H9 (cell line): ENCODE measurements around the gene MSI1. TPM values are rescaled to one million over a fixed set of nuclear protein-coding genes. Genes with fewer than 3 reads are reported as not detected.

Experiments
- DNase-seq: peaks from one replicate; pipeline ENCODE4 v3.0.0-alpha.2; 2017
- H2AFZ ChIP-seq: one replicate; pipeline ENCODE4 v1.6.1; 2013; ENCODE audit warnings: mild to moderate bottlenecking, low read length, control low read depth, moderate library complexity
- H2AK5ac ChIP-seq: 2 replicates; pipeline ENCODE4 v1.6.1; 2013; ENCODE audit warnings: low read length, control low read depth, mixed read lengths; ENCODE audit not compliant: insufficient read length
- H2BK120ac ChIP-seq: one replicate; pipeline ENCODE4 v1.6.1; 2013; ENCODE audit warnings: low read depth, mild to moderate bottlenecking, low read length, control low read depth, inconsistent platforms; ENCODE audit not compliant: poor library complexity, severe bottlenecking
- H2BK12ac ChIP-seq: 2 replicates; pipeline ENCODE4 v1.6.1; 2013; ENCODE audit warnings: low read length, control low read depth, mixed read lengths, low read depth; ENCODE audit not compliant: insufficient read length
- H2BK15ac ChIP-seq: 2 replicates; pipeline ENCODE4 v1.6.1; 2013; ENCODE audit warnings: low read depth, low read length, control low read depth
- H2BK20ac ChIP-seq: one replicate; pipeline ENCODE4 v1.6.1; 2013; ENCODE audit warnings: low read depth, mild to moderate bottlenecking, low read length, control low read depth, inconsistent platforms; ENCODE audit not compliant: poor library complexity, severe bottlenecking
- H2BK5ac ChIP-seq: 2 replicates; pipeline ENCODE4 v1.6.1; 2013; ENCODE audit warnings: low read length, control low read depth, mixed read lengths; ENCODE audit not compliant: insufficient read length
- H3K14ac ChIP-seq: 2 replicates; pipeline ENCODE4 v1.6.1; 2013; ENCODE audit warnings: low read length, control low read depth; ENCODE audit not compliant: insufficient read depth
- H3K18ac ChIP-seq: 2 replicates; pipeline ENCODE4 v1.6.1; 2013; ENCODE audit warnings: low read depth, mild to moderate bottlenecking, mixed read lengths, low read length, control low read depth; ENCODE audit not compliant: insufficient read length
- H3K23ac ChIP-seq: 2 replicates; pipeline ENCODE4 v1.6.1; 2013; ENCODE audit warnings: low read length, control low read depth, mixed read lengths, low read depth; ENCODE audit not compliant: insufficient read length
- H3K23me2 ChIP-seq: 2 replicates; pipeline ENCODE4 v1.6.1; 2013; ENCODE audit warnings: low read depth, mild to moderate bottlenecking, mixed read lengths, low read length, control low read depth; ENCODE audit not compliant: insufficient read length, poor library complexity, severe bottlenecking
- H3K27ac ChIP-seq: 2 replicates; pipeline ENCODE4 v1.5.1; 2013; ENCODE audit warnings: low read length, control low read depth, mixed read lengths, low read depth; ENCODE audit not compliant: insufficient read length
- H3K27me3 ChIP-seq: 2 replicates; pipeline ENCODE4 v1.6.1; 2013; ENCODE audit warnings: low read length, control low read depth, inconsistent platforms; ENCODE audit not compliant: insufficient read depth
- H3K4ac ChIP-seq: 2 replicates; pipeline ENCODE4 v1.6.1; 2013; ENCODE audit warnings: low read depth, mild to moderate bottlenecking, control low read depth, inconsistent platforms, low read length, moderate library complexity
- H3K4me1 ChIP-seq: 2 replicates; pipeline ENCODE4 v1.6.1; 2013; ENCODE audit warnings: low read length, control low read depth, inconsistent platforms; ENCODE audit not compliant: insufficient read depth
- H3K4me2 ChIP-seq: 2 replicates; pipeline ENCODE4 v1.6.1; 2013; ENCODE audit warnings: low read length, control low read depth, mixed read lengths; ENCODE audit not compliant: insufficient read length, insufficient read depth
- H3K56ac ChIP-seq: 2 replicates; pipeline ENCODE4 v1.6.1; 2013; ENCODE audit warnings: low read depth, mild to moderate bottlenecking, mixed read lengths, low read length, control low read depth; ENCODE audit not compliant: insufficient read length
- H3K79me1 ChIP-seq: 2 replicates; pipeline ENCODE4 v1.6.1; 2013; ENCODE audit warnings: low read depth, mild to moderate bottlenecking, moderate library complexity, low read length, control low read depth, inconsistent platforms; ENCODE audit not compliant: insufficient read depth, poor library complexity, severe bottlenecking
- H3K79me2 ChIP-seq: 2 replicates; pipeline ENCODE4 v1.6.1; 2013; ENCODE audit warnings: low read length, control low read depth, inconsistent platforms; ENCODE audit not compliant: insufficient read depth
- H3K9ac ChIP-seq: 2 replicates; pipeline ENCODE4 v1.6.1; 2013; ENCODE audit warnings: low read length, control low read depth, mixed read lengths; ENCODE audit not compliant: insufficient read length; ENCODE audit errors: extremely low read depth
- H3K9me3 ChIP-seq: one replicate; pipeline ENCODE4 v1.6.1; 2013; ENCODE audit warnings: low read depth, low read length, inconsistent platforms; ENCODE audit not compliant: control insufficient read depth
- H3T11ph ChIP-seq: one replicate; pipeline ENCODE4 v1.6.1; 2013; ENCODE audit warnings: mild to moderate bottlenecking, low read length, control low read depth, inconsistent platforms
- H4K20me1 ChIP-seq: one replicate; pipeline ENCODE4 v1.6.1; 2013; ENCODE audit not compliant: control insufficient read depth, insufficient read length, insufficient read depth
- H4K5ac ChIP-seq: 2 replicates; pipeline ENCODE4 v1.6.1; 2013; ENCODE audit warnings: low read depth, mild to moderate bottlenecking, mixed read lengths, low read length, control low read depth; ENCODE audit not compliant: insufficient read length
- H4K8ac ChIP-seq: replicated peaks from 2 replicates; pipeline ENCODE4 v1.6.1; 2013; ENCODE audit warnings: low read length, control low read depth, mixed read lengths, low read depth; ENCODE audit not compliant: insufficient read length
- H4K91ac ChIP-seq: 2 replicates; pipeline ENCODE4 v1.6.1; 2013; ENCODE audit warnings: low read depth, mild to moderate bottlenecking, moderate library complexity, mixed read lengths, low read length, control low read depth; ENCODE audit not compliant: insufficient read length
- H3K27ac Mint-ChIP-seq, 3 experiments: 2 replicates in 2 of 3; 3 replicates in 1 of 3; pipeline ENCODE4 v1.8.0; 2020 to 2021; ENCODE audit warnings: mixed read lengths in 3 of 3, mild to moderate bottlenecking in 1 of 3, moderate library complexity in 1 of 3
- H3K27me3 Mint-ChIP-seq: 2 replicates; pipeline ENCODE4 v1.8.0; 2021; ENCODE audit warnings: low read depth, mild to moderate bottlenecking, moderate library complexity, mixed read lengths
- H3K36me3 Mint-ChIP-seq, 3 experiments: 2 replicates in 2 of 3; 3 replicates in 1 of 3; pipeline ENCODE4 v1.8.0; 2020 to 2021; ENCODE audit warnings: low read depth in 3 of 3, mixed read lengths in 3 of 3; ENCODE audit not compliant: insufficient read depth in 1 of 3
- H3K4me1 Mint-ChIP-seq, 2 experiments: 2 replicates each; pipeline ENCODE4 v1.8.0; 2020; ENCODE audit warnings: mixed read lengths in 2 of 2
- H3K4me3 Mint-ChIP-seq, 2 experiments: 2 replicates in 1 of 2; 3 replicates in 1 of 2; pipeline ENCODE4 v1.8.0; 2020 to 2021; ENCODE audit warnings: mild to moderate bottlenecking in 2 of 2, mixed read lengths in 2 of 2, moderate library complexity in 1 of 2
- H3K9me3 Mint-ChIP-seq, 2 experiments: 2 replicates in 1 of 2; 3 replicates in 1 of 2; pipeline ENCODE4 v1.8.0; 2020; ENCODE audit warnings: mild to moderate bottlenecking in 2 of 2, mixed read lengths in 2 of 2, moderate library complexity in 1 of 2
- WGBS: extraction: QIAGEN DNeasy Blood & Tissue Kit; methylation state at CpG from one replicate; pipeline ENCODE4 v1.1.7; 2013; ENCODE audit warnings: missing lambda C conversion rate, low lambda C conversion rate, mixed read lengths; ENCODE audit not compliant: insufficient read length; ENCODE audit errors: extremely low coverage; 5-methylcytosine and 5-hydroxymethylcytosine counted together
- total RNA-seq: library from RNA; stranded (reverse); gene quantifications from 2 replicates; pipeline ENCODE4 v1.2.1, GENCODE V29; 2021
- TF ChIP-seq, protein P1 (sequence below): fragments of 200-600 bp; sonication (generic); conservative IDR thresholded peaks from 3 replicates; pipeline ENCODE4 v1.8.0; 2021; ENCODE audit warnings: antibody characterized with exemption, mild to moderate bottlenecking

Gene MSI1
- total RNA-seq, 1 experiment from 2014 or later: 91.5 TPM

DNA sequence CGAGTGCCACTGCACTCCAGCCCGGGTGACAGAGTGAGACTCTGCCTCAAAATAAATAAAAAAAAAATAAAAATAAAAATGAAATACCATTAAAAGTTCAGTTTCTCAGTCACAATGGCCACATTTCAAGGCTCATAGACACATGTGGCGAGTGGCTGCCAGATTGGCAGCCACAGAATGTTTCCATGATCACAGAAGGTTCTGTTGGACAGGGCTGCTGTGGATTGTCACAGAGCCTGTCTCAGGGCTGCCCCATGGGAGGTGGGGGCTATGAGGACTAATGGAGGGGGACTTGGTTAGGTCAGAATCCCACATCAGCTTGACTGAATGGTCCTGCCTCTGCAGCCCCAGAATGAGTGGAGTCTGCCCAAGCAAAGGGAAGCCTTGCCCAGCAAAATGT, 37.6 kb downstream of the MSI1 start:
- H4K20me1 ChIP-seq: no peaks in the 10 kb centered on the region
- H3K56ac ChIP-seq: no peak overlapping the region
- H2BK15ac ChIP-seq: no peak overlapping the region
- H3K4me2 ChIP-seq: no peak overlapping the region
- Mint-ChIP-seq H3K27me3 (peaks cover 10% of the 10 kb centered on the region), H3K4me1 (no peaks in the 10 kb centered on the region), H3K4me3 (no peak overlapping the region; a peak in 1 of 5 replicates), H3K27ac (no peak overlapping the region), H3K36me3 (peaks cover 0 to 6% (median 5%) of the 10 kb centered on the region in 3 experiments; a peak in 4 of 7 replicates), H3K9me3 (peaks cover 7% of the 10 kb centered on the region in 2 experiments)
- H2AK5ac ChIP-seq: no peak overlapping the region
- no peak overlapping the region for H3K18ac ChIP-seq
- no peak overlapping the region for H2BK20ac ChIP-seq
- H4K91ac ChIP-seq: no peak overlapping the region
- no peaks in the 10 kb centered on the region for H3K4me1 ChIP-seq
- no peak overlapping the region for H2AFZ ChIP-seq
- H3K9ac ChIP-seq: no peak overlapping the region
- no peak for DNase-seq
- no peak overlapping the region for H3K27ac ChIP-seq
- no peaks in the 10 kb centered on the region for H3K79me1 ChIP-seq
- no peak overlapping the region for H3T11ph ChIP-seq
- H3K9me3 ChIP-seq: no peaks in the 10 kb centered on the region
- no peaks in the 10 kb centered on the region for H3K23me2 ChIP-seq
- no peak overlapping the region for H3K23ac ChIP-seq
- no peak overlapping the region for H4K8ac ChIP-seq
- no peak overlapping the region for H2BK120ac ChIP-seq
- H3K14ac ChIP-seq: no peak overlapping the region
- no CpG with 5 or more reads among the region's 3 CpGs for WGBS
- no peak overlapping the region for H2BK5ac ChIP-seq
- H3K27me3 ChIP-seq: no peaks in the 10 kb centered on the region
- TF ChIP-seq, protein P1, sequence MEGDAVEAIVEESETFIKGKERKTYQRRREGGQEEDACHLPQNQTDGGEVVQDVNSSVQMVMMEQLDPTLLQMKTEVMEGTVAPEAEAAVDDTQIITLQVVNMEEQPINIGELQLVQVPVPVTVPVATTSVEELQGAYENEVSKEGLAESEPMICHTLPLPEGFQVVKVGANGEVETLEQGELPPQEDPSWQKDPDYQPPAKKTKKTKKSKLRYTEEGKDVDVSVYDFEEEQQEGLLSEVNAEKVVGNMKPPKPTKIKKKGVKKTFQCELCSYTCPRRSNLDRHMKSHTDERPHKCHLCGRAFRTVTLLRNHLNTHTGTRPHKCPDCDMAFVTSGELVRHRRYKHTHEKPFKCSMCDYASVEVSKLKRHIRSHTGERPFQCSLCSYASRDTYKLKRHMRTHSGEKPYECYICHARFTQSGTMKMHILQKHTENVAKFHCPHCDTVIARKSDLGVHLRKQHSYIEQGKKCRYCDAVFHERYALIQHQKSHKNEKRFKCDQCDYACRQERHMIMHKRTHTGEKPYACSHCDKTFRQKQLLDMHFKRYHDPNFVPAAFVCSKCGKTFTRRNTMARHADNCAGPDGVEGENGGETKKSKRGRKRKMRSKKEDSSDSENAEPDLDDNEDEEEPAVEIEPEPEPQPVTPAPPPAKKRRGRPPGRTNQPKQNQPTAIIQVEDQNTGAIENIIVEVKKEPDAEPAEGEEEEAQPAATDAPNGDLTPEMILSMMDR: no peak
- no peak overlapping the region for H2BK12ac ChIP-seq
- H4K5ac ChIP-seq: no peak overlapping the region
- H3K79me2 ChIP-seq: no peaks in the 10 kb centered on the region
- no peak overlapping the region for H3K4ac ChIP-seq
